GM12878 (cell line): Measurements from ENCODE around the gene MMP15. TPM values are rescaled to one million over a fixed set of nuclear protein-coding genes. Genes with fewer than 3 reads are reported as not detected.

Source experiments
- ATAC-seq: fragments of 200-7000 bp; cut with Tn5 transposase; 3 replicates; pipeline ENCODE4 v1.9.1; 2020; ENCODE audit warnings: mild to moderate bottlenecking, moderate library complexity
- BruUV-seq: library from RNA; stranded (reverse); fragments of 400-500 nt; replicated peaks from 2 replicates; lab custom pipeline; 2021; lab: Mats Ljungman, UMichigan
- CTCF ChIA-PET: fragments of 300-600 bp; sonication (Branson Sonifier 250); formaldehyde crosslinking; extraction: SDS; loops from one replicate; lab custom pipeline; 2021; ENCODE audit warnings: inconsistent platforms; lab: Yijun Ruan, JAX
- POLR2A ChIA-PET: fragments of 350-600 bp; formaldehyde crosslinking; extraction: SDS; loops from one replicate; lab custom pipeline; 2021; ENCODE audit warnings: inconsistent platforms; lab: Charles Lee
- RAD21 ChIA-PET: fragments of 300-600 bp; sonication (Branson Sonifier 250); formaldehyde crosslinking; loops from one replicate; lab custom pipeline; 2023; ENCODE audit warnings: antibody characterized with exemption; ENCODE audit not compliant: unreplicated experiment; lab: Charles Lee
- SMC1A ChIA-PET: fragments of 300-600 bp; sonication (Branson Sonifier 250); formaldehyde crosslinking; loops from one replicate; lab custom pipeline; 2023; ENCODE audit not compliant: unreplicated experiment, uncharacterized antibody; lab: Charles Lee
- DNase-seq: peaks from one replicate; pipeline ENCODE4 v3.0.0-alpha.2; 2011; ENCODE audit warnings: low read depth, low spot score
- FAIRE-seq: peaks from 3 replicates; lab custom pipeline; 2011; peaks lifted over from hg19 to GRCh38; lab: Jason Lieb, UNC
- H2AFZ ChIP-seq: 2 replicates; pipeline ENCODE4 v1.6.0; 2011; ENCODE audit warnings: low read depth, low read length, control low read depth; ENCODE audit not compliant: control insufficient read depth
- H3K27ac ChIP-seq: 2 replicates; pipeline ENCODE4 v1.5.1; 2011; ENCODE audit warnings: control low read depth; ENCODE audit not compliant: control insufficient read depth, insufficient read depth
- H3K27me3 ChIP-seq, 2 experiments: replicated peaks in 1 of 2; 2 replicates each; pipeline versions ENCODE4 v1.6.0 to v1.6.1; 2011; ENCODE audit warnings: low read length in 1 of 2; ENCODE audit not compliant: control insufficient read depth in 2 of 2, insufficient read depth in 2 of 2
- H3K36me3 ChIP-seq, 2 experiments: 2 replicates each; pipeline ENCODE4 v1.5.1; 2011; ENCODE audit warnings: low read length in 1 of 2; ENCODE audit not compliant: control insufficient read depth in 2 of 2, insufficient read depth in 2 of 2
- H3K4me1 ChIP-seq: 2 replicates; pipeline ENCODE4 v1.6.1; 2011; ENCODE audit warnings: mild to moderate bottlenecking, low read length, moderate library complexity, mixed read lengths; ENCODE audit not compliant: control insufficient read depth, insufficient read depth
- H3K4me2 ChIP-seq: 2 replicates; pipeline ENCODE4 v1.6.0; 2011; ENCODE audit warnings: control low read depth; ENCODE audit not compliant: control insufficient read depth, insufficient read depth
- H3K4me3 ChIP-seq: fragments of 200-600 bp; sonication (generic); 2 replicates; pipeline ENCODE4 v1.5.1; 2016
- H3K79me2 ChIP-seq: 2 replicates; pipeline ENCODE4 v1.6.0; 2011; ENCODE audit warnings: low read length; ENCODE audit not compliant: control insufficient read depth, insufficient read depth
- H3K9ac ChIP-seq: 2 replicates; pipeline ENCODE4 v1.8.0; 2011; ENCODE audit warnings: low read length, control low read depth, mixed read lengths; ENCODE audit not compliant: control insufficient read depth, insufficient read depth
- H3K9me3 ChIP-seq: replicated peaks from 3 replicates; pipeline ENCODE4 v1.5.1; 2011; ENCODE audit warnings: mild to moderate bottlenecking, low read length; ENCODE audit not compliant: control insufficient read depth, insufficient read depth
- H4K20me1 ChIP-seq: 2 replicates; pipeline ENCODE4 v1.6.0; 2011; ENCODE audit not compliant: control insufficient read depth, insufficient read depth
- ATF3 ChIP-seq: IDR thresholded peaks from 2 replicates; pipeline ENCODE4 v1.6.1; 2011; ENCODE audit warnings: low read depth, mild to moderate bottlenecking, low read length, moderate library complexity, borderline replicate concordance; ENCODE audit errors: extremely low read depth
- CBX5 ChIP-seq: sonication (generic); IDR thresholded peaks from 2 replicates; pipeline ENCODE4 v1.6.1; 2016; ENCODE audit warnings: low read depth, moderate library complexity, mild to moderate bottlenecking, inconsistent platforms
- CREM ChIP-seq: IDR thresholded peaks from 2 replicates; pipeline ENCODE4 v1.6.1; 2014; ENCODE audit warnings: antibody characterized with exemption, low read depth
- EP300 ChIP-seq, 2 experiments: fragments of 150-350 bp in 1 of 2; IDR thresholded peaks; 2 replicates each; pipeline ENCODE4 v1.6.1; 2011 to 2012; ENCODE audit warnings: low read depth in 2 of 2, low read length in 2 of 2, borderline replicate concordance in 1 of 2, improper control_type of control experiment in 1 of 2, inconsistent platforms in 1 of 2; ENCODE audit not compliant: control insufficient read depth in 1 of 2
- FOS ChIP-seq: IDR thresholded peaks from 3 replicates; pipeline ENCODE4 v1.6.1; 2011; ENCODE audit warnings: borderline replicate concordance; ENCODE audit not compliant: insufficient read length; ENCODE audit errors: extremely low read depth
- IKZF2 ChIP-seq, 2 experiments: fragments of 450-650 bp; IDR thresholded peaks; 2 replicates each; pipeline ENCODE4 v1.6.1; 2017; ENCODE audit warnings: mild to moderate bottlenecking in 2 of 2, moderate library complexity in 2 of 2
- MEF2A ChIP-seq: IDR thresholded peaks from 2 replicates; pipeline ENCODE4 v1.6.1; 2011; ENCODE audit warnings: low read depth, mild to moderate bottlenecking, low read length, moderate library complexity; ENCODE audit not compliant: insufficient read depth
- MTA3 ChIP-seq: IDR thresholded peaks from 2 replicates; pipeline ENCODE4 v1.6.1; 2012; ENCODE audit warnings: low read length, inconsistent platforms, borderline replicate concordance
- NFIC ChIP-seq: IDR thresholded peaks from 2 replicates; pipeline ENCODE4 v1.6.1; 2012; ENCODE audit warnings: low read depth, mild to moderate bottlenecking, inconsistent platforms, low read length, moderate library complexity
- POLR2A ChIP-seq: IDR thresholded peaks from 2 replicates; pipeline ENCODE4 v1.6.1; 2011; ENCODE audit warnings: low read depth, mild to moderate bottlenecking, low read length
- RAD21 ChIP-seq: IDR thresholded peaks from 2 replicates; pipeline ENCODE4 v1.6.1; 2011; ENCODE audit warnings: mild to moderate bottlenecking, low read depth, low read length, moderate library complexity; ENCODE audit not compliant: insufficient read depth
- SKIL ChIP-seq: fragments of 450-650 bp; IDR thresholded peaks from 2 replicates; pipeline ENCODE4 v1.6.1; 2017; ENCODE audit warnings: mild to moderate bottlenecking, low read depth, inconsistent platforms; ENCODE audit not compliant: poor library complexity, severe bottlenecking
- SP1 ChIP-seq: IDR thresholded peaks from one replicate; pipeline ENCODE4 v1.6.1; 2011; ENCODE audit warnings: low read depth, low read length
- SPI1 ChIP-seq: IDR thresholded peaks from 2 replicates; pipeline ENCODE4 v1.6.1; 2011; ENCODE audit warnings: low read depth, mild to moderate bottlenecking, low read length, moderate library complexity, borderline replicate concordance; ENCODE audit not compliant: insufficient read depth
- YY1 ChIP-seq: IDR thresholded peaks from 2 replicates; pipeline ENCODE4 v1.6.1; 2011; ENCODE audit warnings: low read depth, mild to moderate bottlenecking, low read length
- ZNF217 ChIP-seq: fragments of 450-650 bp; IDR thresholded peaks from 2 replicates; pipeline ENCODE4 v1.6.1; 2017; ENCODE audit warnings: antibody characterized with exemption, mild to moderate bottlenecking
- WGBS: methylation state at CpG from one replicate; pipeline ENCODE4 v1.1.6; 2016; ENCODE audit warnings: low lambda C conversion rate; ENCODE audit not compliant: insufficient replicate concordance, insufficient coverage; ENCODE audit errors: missing lambda C conversion rate; 5-methylcytosine and 5-hydroxymethylcytosine counted together
- in situ Hi-C: fragments of 300-500 bp; cut with MboI; formaldehyde crosslinking; loops from 9 replicates; pipeline ENCODE4 v1.14.3; 2018; ENCODE audit warnings: mixed read lengths
- intact Hi-C: fragments of 100-400 bp; cut with micrococcal nuclease; formaldehyde crosslinking; loops from one replicate; pipeline ENCODE4 v1.14.2; 2022; ENCODE audit not compliant: unreplicated experiment
- polyA plus RNA-seq, 11 experiments: library from polyadenylated mRNA; depleted of rRNA in 4 of 11; unstranded in 6 of 11; stranded (reverse) in 5 of 11; fragments of >200 nt; fragmentation: Nextera tagmentation in 4 of 11; fragmentation: Illumina TruSeq in 1 of 11; extraction: Ambion mirVana in 4 of 11; extraction: Trizol in 1 of 11; gene quantifications; 1 replicate in 1 of 11; 2 replicates in 10 of 11; pipeline versions ENCODE4 v1.2.1 to v1.2.3, GENCODE V29; 2011 to 2016; ENCODE audit warnings: inconsistent platforms in 2 of 11, missing spikeins in 2 of 11, low read depth in 1 of 11
- total RNA-seq, 4 experiments: library from RNA; depleted of rRNA in 3 of 4; stranded (reverse); fragments of >200 nt in 3 of 4; fragmentation: Illumina TruSeq in 1 of 4; extraction: Trizol in 1 of 4; gene quantifications; 2 replicates each; pipeline versions ENCODE4 v1.2.1 to v1.2.3, GENCODE V29; 2013 to 2021
- TF ChIP-seq, protein P1 (sequence below): fragments of 450-650 bp; IDR thresholded peaks from 2 replicates; pipeline ENCODE4 v1.6.1; 2014; ENCODE audit warnings: mild to moderate bottlenecking
- TF ChIP-seq, protein P2 (sequence below): fragments of 450-650 bp; formaldehyde crosslinking; IDR thresholded peaks from 2 replicates; pipeline ENCODE4 v1.4.0; 2022; ENCODE audit warnings: mild to moderate bottlenecking, moderate library complexity

Gene MMP15
- total and polyA plus RNA-seq, 10 of the 15 experiments (the other 5 are each of a cell fraction or from before 2014, with no cell fraction given) = 0.08 to 0.56 (median 0.10) TPM; not detected in 7

- H3K36me3 ChIP-seq = no peaks in the 10 kb centered on the region
- H3K9ac ChIP-seq = no peak overlapping the region
- intact Hi-C loops = no loop called here
- no peak overlapping the region for H3K4me3 ChIP-seq
- ChIA-PET SMC1A (no interaction called here), POLR2A (no interaction called here), CTCF (no interaction called here), RAD21 (no interaction called here)
- ATAC-seq (no peak), DNase-seq (no peak)
- BruUV-seq = no TSS peak
- no peaks in the 10 kb centered on the region; a peak in 1 of 4 replicates for H3K27me3 ChIP-seq
- in situ Hi-C loops = no loop called here
- no peaks in the 10 kb centered on the region for H3K4me1 ChIP-seq
- 23% methylated on average over 10 of the region's 10 CpGs for WGBS
- H3K4me2 ChIP-seq = no peak overlapping the region
- H3K79me2 ChIP-seq = no peaks in the 10 kb centered on the region
- no peak overlapping the region for H3K27ac ChIP-seq
- no peaks in the 10 kb centered on the region for H3K9me3 ChIP-seq
- no peak overlapping the region for H2AFZ ChIP-seq
- no peaks in the 10 kb centered on the region for H4K20me1 ChIP-seq
- TF ChIP-seq FOS = no peak
- TF ChIP-seq SPI1 = no peak
- TF ChIP-seq SKIL = no peak
- TF ChIP-seq MTA3 = no peak
- TF ChIP-seq, protein P1, sequence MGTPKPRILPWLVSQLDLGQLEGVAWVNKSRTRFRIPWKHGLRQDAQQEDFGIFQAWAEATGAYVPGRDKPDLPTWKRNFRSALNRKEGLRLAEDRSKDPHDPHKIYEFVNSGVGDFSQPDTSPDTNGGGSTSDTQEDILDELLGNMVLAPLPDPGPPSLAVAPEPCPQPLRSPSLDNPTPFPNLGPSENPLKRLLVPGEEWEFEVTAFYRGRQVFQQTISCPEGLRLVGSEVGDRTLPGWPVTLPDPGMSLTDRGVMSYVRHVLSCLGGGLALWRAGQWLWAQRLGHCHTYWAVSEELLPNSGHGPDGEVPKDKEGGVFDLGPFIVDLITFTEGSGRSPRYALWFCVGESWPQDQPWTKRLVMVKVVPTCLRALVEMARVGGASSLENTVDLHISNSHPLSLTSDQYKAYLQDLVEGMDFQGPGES = no peak
- TF ChIP-seq ATF3 = no peak
- no peak for TF ChIP-seq MEF2A
- no peak for TF ChIP-seq NFIC
- TF ChIP-seq POLR2A = no peak
- TF ChIP-seq EP300 (IDR thresholded peaks at IDR 0.05; ENCODE audit: borderline replicate concordance in 1 of 2, control insufficient read depth in 1 of 2, low read depth in 2 of 2, low read length in 2 of 2) = no peak
- no peak for TF ChIP-seq ZNF217
- TF ChIP-seq YY1 = no peak
- TF ChIP-seq CBX5 = no peak
- TF ChIP-seq RAD21 = no peak
- TF ChIP-seq SP1 = no peak
- TF ChIP-seq, protein P2, sequence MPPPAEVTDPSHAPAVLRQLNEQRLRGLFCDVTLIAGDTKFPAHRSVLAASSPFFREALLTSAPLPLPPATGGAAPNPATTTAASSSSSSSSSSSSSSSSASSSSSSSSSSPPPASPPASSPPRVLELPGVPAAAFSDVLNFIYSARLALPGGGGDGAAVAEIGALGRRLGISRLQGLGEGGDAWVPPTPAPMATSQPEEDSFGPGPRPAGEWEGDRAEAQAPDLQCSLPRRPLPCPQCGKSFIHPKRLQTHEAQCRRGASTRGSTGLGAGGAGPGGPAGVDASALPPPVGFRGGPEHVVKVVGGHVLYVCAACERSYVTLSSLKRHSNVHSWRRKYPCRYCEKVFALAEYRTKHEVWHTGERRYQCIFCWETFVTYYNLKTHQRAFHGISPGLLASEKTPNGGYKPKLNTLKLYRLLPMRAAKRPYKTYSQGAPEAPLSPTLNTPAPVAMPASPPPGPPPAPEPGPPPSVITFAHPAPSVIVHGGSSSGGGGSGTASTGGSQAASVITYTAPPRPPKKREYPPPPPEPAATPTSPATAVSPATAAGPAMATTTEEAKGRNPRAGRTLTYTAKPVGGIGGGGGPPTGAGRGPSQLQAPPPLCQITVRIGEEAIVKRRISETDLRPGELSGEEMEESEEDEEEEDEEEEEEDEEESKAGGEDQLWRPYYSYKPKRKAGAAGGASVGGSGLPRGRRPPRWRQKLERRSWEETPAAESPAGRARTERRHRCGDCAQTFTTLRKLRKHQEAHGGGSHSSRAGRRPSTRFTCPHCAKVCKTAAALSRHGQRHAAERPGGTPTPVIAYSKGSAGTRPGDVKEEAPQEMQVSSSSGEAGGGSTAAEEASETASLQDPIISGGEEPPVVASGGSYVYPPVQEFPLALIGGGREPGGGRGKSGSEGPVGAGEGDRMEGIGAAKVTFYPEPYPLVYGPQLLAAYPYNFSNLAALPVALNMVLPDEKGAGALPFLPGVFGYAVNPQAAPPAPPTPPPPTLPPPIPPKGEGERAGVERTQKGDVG (CRISPR knock-in tag) = no peak
- TF ChIP-seq CREM = no peak
- TF ChIP-seq IKZF2 (IDR thresholded peaks at IDR 0.05) = no peak
- TF ChIP-seq, all 136 proteins: peak for 0
- FAIRE-seq = no peak
Measured at GRCh38 chr16:58051821-58052603, 26.5 kb downstream of the MMP15 start.
